Measurements from ENCODE around the gene CHD6.
A peak's percentile ranks its signal among the peaks of the same experiment; 100 is the strongest.

The CHD6 gene, protein sequence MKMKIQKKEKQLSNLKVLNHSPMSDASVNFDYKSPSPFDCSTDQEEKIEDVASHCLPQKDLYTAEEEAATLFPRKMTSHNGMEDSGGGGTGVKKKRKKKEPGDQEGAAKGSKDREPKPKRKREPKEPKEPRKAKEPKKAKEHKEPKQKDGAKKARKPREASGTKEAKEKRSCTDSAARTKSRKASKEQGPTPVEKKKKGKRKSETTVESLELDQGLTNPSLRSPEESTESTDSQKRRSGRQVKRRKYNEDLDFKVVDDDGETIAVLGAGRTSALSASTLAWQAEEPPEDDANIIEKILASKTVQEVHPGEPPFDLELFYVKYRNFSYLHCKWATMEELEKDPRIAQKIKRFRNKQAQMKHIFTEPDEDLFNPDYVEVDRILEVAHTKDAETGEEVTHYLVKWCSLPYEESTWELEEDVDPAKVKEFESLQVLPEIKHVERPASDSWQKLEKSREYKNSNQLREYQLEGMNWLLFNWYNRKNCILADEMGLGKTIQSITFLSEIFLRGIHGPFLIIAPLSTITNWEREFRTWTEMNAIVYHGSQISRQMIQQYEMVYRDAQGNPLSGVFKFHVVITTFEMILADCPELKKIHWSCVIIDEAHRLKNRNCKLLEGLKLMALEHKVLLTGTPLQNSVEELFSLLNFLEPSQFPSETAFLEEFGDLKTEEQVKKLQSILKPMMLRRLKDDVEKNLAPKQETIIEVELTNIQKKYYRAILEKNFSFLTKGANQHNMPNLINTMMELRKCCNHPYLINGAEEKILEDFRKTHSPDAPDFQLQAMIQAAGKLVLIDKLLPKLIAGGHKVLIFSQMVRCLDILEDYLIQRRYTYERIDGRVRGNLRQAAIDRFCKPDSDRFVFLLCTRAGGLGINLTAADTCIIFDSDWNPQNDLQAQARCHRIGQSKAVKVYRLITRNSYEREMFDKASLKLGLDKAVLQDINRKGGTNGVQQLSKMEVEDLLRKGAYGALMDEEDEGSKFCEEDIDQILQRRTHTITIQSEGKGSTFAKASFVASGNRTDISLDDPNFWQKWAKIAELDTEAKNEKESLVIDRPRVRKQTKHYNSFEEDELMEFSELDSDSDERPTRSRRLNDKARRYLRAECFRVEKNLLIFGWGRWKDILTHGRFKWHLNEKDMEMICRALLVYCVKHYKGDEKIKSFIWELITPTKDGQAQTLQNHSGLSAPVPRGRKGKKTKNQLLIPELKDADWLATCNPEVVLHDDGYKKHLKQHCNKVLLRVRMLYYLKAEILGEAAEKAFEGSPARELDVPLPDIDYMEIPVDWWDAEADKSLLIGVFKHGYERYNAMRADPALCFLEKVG (N-terminal part only)

DNA sequence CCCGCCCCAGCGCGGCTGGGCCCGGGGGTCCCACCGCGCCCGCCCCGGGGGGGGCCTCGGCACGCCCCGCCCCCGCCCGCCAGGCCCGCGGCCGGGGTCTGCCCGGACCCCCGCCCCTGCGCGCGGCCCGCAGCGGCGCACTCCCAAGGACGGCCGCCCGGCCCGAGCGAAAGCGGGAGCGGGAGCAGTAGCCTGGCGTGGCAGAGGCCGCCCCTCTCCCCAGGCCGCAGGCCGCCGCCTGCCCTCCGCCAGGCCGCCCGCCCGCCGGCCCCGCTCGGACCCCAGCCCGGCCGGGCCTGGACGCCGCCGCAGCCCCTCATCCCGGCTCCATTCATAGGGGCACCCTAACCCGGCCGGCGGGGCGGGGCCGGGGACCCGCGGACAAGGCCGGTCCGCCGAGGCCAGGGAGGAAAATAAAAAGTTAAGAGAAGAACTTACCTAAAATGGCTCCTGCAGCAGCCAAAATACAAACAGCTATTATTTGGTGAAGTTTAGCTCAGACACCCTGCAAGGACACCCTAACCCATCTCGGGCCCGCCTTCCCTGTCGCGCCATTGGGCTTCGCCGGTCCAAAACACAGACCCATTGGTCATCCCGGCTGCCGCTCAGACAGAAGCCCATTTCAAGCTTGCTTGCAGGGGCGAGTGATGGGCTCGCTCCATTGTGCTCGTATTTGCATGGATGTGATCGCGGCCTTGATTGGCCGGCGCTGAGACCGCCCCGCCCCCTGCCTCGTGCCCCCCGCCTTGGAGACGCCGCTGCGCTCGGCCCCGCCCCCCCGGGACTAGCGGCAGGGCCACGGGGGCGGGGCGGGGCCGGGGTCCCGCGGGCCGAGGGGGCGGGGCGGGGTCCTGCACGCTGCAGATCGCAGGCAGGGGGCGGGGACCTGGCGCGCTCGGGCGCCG lies at the start of gene CHD6:
TSS of gene CHD6 (minus strand) at position 476 of the 905 bp plus-strand sequence. CDS start 67,040 bp downstream, outside the sequence.
- FAIRE-seq: peak; percentile 96

GRCh38 chr20:41664584-41664983 lies 46.4 kb upstream of the CHD6 start:
- FAIRE-seq: no peak

- no peak for FAIRE-seq
Observed at GRCh38 chr20:41657655-41658054, 39.5 kb upstream of the CHD6 start.

DNA sequence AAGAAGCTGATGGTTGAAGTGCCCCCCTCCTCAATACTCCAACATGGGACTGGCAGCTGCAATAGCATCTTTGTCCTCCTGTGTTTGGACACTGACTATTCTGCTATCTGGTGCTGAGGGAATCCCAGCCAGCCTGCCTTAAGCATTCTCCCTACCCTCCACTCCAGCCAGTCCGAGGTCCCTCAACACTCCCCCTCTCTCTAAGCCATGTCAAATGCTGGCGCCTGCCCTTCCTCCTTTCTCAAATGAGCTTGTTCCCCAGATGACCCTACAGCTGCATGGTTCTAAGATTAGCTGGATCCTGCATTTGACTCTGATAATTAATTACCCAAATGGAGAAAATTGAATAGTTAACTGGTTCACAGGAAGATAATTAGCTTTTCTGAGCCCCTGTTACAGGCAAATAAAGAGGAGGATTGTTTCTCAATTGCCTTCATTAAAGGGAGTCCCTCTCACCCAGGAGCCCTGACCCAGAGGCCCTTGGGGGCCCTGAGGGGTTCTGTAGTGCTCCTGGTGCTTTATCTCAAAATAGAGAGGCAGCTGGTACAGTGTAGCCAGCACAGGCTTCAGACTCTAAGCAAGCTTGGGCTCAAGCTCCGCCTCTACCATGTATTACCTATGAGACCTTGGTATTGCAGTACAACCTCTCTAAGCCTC lies 37.9 kb upstream of the CHD6 start:
- no peak for FAIRE-seq

DNA sequence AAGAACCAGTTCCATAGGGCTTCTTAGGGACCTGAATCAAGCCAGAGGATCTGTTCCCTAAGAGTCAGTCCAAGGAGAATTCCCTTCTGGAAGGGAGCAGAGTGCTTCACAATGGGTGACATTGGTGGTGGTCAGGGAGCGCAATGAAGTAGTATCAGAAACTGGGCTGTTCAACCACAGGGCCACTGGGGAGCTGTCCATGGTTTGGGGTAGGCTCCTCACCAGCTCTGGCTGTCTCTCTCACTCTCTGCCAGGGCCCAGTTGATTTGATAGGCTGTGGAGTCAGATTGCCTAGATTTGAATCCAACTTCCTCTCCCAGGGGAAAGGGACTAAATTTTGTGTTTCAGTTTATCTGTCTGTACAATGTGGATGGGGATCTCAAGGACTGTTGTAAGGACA lies 36.7 kb upstream of the CHD6 start:
- FAIRE-seq: no peak

- FAIRE-seq: no peak
Observed at GRCh38 chr20:41654292-41654691, 36.1 kb upstream of the CHD6 start.

GRCh38 chr20:41650231-41650948 lies 32.2 kb upstream of the CHD6 start:
- FAIRE-seq: no peak

GRCh38 chr20:41649489-41649888 lies 31.3 kb upstream of the CHD6 start:
- no peak for FAIRE-seq

DNA sequence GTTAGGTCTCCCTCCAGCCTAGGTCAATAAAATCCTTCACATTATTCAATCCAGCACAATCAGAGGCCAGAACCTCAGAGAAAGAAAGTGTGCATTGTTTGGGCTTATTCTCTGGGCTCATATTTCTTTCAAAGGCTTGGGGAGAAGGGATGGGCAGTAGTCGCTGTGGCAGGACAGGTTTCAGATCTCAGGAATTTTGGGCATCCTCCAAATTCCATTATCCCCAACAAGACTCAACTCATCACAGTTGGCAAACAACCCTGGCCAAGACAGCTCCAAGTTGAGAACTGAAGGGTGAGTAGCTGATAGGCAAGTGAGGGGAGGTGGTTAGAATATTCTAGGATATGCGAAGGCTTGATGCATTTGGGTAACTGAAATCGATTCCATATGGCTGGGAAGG lies 27.2 kb upstream of the CHD6 start:
- FAIRE-seq: no peak

DNA sequence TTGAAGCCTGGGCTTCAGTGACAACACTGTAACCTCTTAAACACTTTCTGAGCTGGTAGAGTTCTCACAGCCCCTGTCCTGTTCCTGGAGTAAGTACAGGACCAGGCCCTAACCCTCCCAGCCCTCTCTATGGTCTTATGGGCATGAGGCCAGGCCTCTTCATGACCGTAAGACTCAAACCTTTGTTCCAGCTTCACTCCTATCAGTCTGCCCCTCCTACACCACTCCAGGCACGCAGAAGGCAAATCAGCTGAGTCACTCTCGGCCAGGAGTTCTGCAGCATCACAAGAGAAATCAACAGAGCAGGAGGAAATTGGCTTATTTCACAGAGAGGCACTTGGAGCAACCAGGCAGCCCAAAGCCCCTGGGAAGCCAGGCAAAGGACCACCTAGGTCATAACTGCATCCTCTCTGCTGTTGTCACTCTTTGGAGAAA lies 25.3 kb upstream of the CHD6 start:
- FAIRE-seq: no peak

DNA sequence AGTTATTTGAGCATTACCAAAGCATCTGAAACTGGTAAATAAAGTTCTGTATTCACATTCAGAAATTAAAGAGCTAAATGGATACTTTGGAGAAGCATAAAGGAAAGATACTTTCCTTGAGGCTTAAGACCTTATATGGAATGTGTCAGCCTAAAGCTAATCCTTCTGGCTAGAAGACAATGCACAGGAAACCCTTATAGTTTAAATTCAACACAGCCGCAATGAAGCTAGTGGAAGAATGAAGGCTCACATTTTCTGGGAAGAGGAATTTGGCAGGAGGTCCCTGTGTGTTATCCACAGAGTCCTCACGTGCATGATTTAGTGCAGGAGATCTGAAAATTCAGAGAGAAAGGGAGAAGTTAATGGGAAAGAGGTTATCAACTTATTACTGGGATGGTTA lies 21.5 kb upstream of the CHD6 start:
- no peak for FAIRE-seq

- no peak for FAIRE-seq
Observed at GRCh38 chr20:41638456-41638855, 20.3 kb upstream of the CHD6 start.

- no peak for FAIRE-seq
Observed at GRCh38 chr20:41635158-41635557, 17.0 kb upstream of the CHD6 start.

DNA sequence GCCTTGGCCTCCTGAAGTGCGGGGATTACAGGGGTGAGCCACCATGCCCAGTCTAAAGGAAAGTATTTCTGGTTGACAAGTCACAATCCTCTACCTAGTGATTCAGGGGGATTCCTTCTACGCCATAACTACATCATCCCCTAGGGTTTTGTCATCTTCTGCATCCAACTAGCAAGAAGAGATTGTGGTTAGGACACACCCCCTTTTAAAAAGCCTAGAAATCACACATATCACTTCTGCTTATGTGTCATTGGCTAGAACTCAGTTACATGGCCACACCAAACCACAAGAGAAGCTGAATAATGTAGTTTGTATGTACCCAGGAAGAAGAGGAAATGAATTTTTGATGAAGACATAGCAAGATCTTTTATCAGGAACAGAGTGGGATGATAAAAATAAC lies 14.7 kb upstream of the CHD6 start:
- FAIRE-seq: no peak

GRCh38 chr20:41631826-41632225 lies 13.6 kb upstream of the CHD6 start:
- FAIRE-seq: no peak

DNA sequence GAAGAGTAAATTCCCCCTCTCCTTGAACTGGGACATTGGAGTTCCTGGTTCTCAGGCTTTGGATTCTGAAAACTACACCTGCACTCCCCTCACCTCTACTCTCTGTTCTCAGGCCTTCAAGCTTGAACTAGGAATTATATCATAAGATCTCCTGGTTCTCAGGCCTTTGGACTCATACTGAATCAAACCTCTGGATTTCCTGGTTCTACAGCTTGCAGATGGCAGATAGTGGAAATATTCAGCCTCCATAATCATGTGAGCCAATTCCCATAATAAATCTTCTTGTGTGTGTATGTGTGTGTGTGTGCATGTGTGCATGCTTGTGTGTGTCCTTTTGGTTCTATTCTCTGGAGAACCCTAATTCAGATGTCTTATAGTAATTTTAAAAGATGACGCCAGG lies 12.7 kb upstream of the CHD6 start:
- FAIRE-seq: no peak

DNA sequence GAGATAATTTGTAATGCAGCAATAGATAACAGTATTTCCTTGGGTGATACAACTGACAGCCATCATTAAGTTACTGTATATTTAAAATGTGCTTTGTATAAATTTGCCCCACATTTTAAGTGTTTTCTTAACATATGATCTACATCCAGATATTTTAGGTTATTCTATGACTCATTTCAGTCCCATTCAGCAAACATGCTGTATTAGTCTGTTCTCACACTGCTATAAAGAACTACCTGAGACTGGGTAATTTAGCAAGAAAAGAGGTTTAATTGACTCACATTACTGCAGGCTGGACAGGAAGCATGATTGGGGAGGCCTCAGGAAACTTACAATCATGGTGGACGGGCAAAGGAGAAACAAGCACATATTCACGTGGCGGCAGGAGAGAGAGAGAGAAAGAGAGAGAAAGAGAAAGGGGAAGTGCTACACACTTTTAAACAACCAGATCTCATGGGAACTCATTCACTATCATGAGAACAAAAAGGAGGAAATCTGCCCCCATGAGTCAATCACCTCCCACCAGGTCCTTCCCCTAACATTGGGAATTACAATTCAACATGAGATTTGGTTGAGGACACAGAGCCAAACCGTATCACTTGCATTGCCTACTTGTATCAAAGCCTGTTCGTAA lies 9.6 kb upstream of the CHD6 start:
- FAIRE-seq: no peak

- FAIRE-seq: no peak
Observed at GRCh38 chr20:41627001-41627495, 8.9 kb upstream of the CHD6 start.

DNA sequence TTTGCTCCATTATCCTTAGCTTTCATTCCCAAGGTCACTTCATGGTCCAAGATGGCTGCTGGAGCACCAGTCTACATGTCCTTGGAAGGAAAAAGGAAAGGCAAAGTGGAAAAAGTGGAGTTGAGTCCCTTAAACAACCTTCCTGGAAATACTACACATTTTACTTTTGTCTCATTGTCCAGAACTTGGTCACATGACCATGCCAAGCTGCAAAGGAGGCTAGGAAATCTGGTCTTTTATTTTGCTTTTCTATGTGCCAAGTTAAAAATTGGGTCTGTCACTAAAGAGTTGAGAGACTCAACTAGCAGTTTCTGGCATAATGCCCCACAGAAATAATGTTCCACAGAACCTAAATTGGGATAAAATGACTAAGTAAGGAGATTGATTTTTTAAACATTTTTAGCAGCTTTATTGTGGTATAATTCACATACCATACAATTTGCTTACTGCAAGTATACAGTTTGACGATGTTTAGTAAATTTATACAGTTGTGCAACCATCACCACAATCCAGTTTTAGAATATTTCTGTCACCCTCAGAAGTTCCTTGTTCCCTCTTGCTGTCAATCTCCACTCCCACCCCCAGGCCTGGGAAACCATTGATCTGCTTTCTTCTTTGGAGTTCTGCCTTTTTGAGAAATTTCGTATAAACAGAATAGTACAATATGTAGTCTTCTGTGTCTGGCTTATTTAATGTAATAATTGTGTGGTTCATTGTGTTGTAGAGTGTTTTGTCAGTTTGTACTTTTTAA lies 5.6 kb upstream of the CHD6 start:
- no peak for FAIRE-seq
